HG03280 (cell line): ENCODE measurements around the gene ATP10A.

Source experiments
- ATAC-seq: cut with Tn5 transposase; IDR thresholded peaks from one replicate; pipeline ENCODE4 v1.9.1; 2021; ENCODE audit warnings: mild to moderate bottlenecking, moderate library complexity; ENCODE audit not compliant: unreplicated experiment

The ATP10A gene

GRCh38 chr15:25687276-25687675 is 175.9 kb downstream of the ATP10A start:
- ATAC-seq, result no peak

- ATAC-seq, result no peak
Observed at GRCh38 chr15:25686780-25687179, 176.3 kb downstream of the ATP10A start.

DNA sequence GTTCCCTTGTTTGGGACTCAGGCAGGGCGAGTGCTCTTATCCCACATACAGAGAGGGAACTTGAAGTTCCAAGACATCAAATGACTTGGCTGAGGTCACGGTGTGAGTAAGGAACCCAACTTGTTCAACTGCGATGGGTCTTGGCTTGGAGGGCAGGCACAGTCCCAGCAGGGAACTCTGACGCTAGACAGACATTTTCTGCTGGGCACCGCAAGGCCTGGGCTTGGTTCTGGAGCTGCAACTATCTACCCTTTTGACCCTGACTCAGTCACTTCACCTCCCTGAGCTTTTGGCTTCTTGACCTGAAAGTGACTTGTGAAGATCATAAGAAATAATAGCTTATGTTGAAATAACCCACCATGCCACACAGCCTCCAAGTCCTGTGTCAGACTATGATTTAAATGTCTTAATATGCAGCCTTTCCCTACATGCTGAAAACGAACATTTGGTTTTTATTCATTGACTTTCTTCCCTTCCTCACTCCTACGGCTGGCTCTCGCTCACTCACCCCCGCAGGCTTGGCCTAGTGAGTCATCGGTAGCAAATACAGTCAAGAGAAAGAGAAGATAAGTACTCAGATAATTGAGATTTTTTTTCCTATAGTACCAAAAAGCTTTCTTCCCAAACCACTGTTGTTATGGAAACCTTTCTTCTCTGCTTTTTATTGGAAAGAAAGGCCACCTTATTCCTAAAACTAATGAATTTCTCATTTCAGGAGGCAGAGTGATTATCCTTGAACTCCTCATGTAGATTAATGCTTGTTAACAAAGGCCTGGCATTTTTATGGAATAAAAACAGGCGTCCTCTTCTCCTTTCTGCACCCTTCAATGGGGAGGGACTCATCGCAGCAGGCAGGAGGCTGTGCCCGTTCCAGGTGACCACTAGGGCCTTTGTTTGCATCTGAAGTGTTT is 178.4 kb downstream of the ATP10A start:
- no peak for ATAC-seq

DNA sequence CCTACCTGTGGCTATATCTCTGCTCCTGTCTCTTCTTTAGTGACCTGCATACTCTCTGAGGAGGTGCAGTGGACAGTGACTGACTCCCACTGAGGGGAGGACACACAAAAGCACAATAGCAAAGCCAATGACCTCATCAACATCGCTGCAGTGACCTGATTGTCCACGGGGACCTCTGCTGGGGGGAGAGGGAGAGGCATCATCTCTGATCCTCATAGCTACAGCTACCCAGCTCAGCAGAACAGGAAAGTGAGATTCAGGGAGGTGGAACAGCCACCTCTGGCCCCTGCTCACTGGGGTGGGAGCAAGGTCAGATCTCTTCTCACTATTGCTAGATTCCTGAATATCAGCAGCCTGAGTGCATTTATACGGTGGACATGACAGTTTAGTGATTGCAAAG is 179.2 kb downstream of the ATP10A start:
- ATAC-seq, result no peak

GRCh38 chr15:25683415-25683814 is 179.7 kb downstream of the ATP10A start:
- ATAC-seq, result no peak

- ATAC-seq, result no peak
Observed at GRCh38 chr15:25682340-25682739, 180.8 kb downstream of the ATP10A start.

DNA sequence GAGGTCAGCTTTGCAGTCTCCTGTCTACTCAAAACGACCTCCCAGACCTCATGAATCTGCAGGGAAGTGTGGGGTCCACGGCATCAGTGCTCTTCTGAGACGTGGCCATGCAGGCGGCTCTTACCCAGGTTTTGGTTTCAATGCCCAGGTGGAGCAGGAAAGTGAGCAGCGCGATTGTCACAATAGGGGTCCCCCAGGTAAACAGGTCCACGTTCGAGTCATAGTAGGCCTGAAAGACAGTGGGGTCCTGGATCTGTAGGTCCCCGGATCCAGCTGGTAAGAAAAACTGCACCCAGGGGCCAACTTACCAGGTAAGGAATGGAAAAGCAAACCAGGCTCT is 182.5 kb downstream of the ATP10A start:
- no peak for ATAC-seq

- no peak for ATAC-seq
Observed at GRCh38 chr15:25679964-25680685, 183.0 kb downstream of the ATP10A start.

GRCh38 chr15:25679492-25679891 is 183.6 kb downstream of the ATP10A start:
- ATAC-seq, result no peak

DNA sequence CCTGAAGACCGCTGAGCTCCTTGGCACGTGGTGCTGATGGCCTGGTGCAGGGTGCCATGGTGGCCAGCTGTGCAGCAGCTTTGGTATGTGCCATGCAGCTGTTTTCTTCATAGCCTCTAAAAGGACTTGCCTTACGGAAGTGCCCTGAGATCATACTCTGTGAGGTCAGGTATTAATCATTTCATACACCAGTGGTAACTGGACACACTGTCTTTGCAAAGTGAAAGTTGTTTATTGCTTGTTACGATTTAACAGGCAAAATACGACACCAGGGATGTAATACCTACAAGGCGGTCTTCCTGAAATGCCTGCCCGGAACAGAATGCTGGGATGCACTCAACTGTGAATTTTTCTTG is 184.6 kb downstream of the ATP10A start:
- ATAC-seq, result no peak

DNA sequence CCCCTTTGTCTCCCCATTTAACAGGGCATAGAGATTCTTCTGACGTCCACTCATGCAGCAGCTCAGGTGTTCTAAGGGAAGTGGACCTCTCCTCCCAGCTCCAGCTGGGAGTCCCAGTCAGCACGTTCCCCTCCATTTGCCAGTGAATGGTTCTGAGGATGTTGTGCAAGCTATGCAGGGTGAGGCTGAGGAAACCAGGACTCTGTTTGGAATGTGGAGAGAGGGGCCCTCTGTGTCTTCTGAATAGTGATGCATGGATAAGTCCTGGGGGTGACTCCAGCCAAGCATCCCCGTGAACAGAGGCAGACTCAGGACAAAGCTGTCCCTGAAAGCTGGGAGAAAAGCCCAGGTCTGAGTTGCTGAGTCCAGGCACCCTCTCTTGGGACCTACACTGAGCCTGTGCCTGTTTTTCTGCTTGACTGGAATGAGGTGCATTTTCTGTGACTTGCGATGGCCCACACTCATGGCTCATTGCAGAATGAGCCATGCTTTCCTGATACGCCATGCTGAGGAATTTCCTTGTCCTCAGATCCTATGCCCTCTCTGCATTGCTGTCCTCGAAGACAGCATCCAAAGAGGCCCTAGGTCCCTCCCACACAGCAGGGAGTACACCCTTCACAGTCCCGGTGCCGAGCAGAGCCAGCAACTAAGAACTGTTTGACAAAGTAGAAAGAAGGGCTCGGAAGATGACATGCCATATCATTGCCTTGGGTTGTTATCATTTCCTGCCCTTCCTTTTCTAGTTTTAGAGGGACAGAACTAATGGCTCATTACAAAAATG is 185.2 kb downstream of the ATP10A start:
- no peak for ATAC-seq

- ATAC-seq, result no peak
Observed at GRCh38 chr15:25676070-25676469, 187.1 kb downstream of the ATP10A start.

DNA sequence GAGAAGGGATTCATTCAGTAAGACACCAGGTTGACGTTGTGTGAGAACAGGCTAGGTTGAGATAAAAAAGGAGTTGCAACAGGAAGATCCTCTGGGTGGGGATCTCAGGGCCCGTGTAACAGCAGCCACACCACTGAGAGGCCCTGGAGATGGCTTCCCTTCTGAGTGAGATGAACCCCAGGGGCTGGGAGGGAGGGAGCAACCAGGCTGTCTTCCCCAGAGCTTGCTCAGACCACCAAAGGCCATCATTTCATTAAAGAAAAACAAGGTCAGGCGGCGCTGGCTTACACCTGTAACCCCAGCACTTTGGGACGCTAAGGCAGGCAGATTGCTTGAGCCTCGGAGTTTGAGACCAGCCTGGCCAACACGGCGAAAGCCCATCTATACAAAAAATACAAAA is 187.7 kb downstream of the ATP10A start:
- ATAC-seq, result no peak

- no peak for ATAC-seq
Observed at GRCh38 chr15:25674913-25675312, 188.2 kb downstream of the ATP10A start.

DNA sequence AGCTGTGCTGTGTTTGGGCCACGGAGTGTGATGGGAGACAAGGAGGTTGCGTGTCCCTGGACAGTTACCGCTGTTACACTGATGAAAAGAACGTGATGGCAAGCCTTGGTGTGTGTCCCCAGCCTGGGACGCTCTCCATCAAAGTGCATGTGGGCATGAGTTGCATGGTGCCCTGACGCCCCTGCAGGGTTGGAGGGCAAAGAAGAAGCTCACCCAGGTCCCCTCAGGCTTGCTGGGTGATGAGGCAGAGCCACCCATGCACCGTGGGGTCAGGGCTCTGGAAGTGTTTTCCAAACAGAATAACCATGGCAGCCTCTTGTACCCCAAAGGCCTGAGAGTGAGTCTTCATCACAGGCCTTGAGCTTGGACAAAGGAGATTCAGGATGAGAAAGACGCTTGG is 189.2 kb downstream of the ATP10A start:
- no peak for ATAC-seq

DNA sequence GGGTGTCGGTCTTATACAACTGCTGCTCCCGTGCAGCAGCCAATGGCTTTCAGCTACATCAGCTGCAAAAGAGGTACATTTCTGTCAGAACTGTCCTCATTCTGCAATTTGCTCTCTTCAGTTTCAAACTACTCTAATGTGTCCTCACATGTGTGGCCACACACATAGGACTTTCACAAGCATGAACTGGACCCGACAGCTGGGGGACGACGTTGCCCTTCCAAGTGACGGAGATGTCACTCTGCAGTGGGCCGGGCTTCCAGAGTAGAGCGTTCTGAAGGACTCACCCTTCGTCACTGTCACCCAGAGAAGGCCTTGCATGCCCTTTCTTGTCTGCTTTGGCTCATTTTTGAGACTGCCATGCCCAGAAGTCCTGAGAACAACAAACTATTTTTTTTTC is 189.8 kb downstream of the ATP10A start:
- no peak for ATAC-seq

GRCh38 chr15:25671132-25671531 is 192.0 kb downstream of the ATP10A start:
- no peak for ATAC-seq

DNA sequence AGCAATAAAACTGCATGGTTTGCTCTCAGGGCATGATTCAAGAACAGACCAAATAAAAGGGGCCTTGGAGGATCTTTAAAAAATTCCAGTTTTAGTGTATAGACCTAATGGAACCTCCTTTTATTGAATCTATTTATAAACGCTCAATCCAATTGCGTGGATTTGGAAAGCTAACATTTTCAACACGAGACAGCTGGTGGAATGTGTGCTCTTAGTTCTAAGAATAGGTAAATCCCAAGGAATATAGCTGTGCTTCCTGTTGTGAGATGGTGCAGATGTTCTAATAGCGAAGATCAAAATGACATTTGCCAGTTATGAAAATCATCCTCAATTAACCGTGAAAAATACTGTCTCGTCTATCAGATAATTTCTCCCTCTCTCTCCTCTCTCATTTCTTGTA is 192.5 kb downstream of the ATP10A start:
- ATAC-seq, result no peak

DNA sequence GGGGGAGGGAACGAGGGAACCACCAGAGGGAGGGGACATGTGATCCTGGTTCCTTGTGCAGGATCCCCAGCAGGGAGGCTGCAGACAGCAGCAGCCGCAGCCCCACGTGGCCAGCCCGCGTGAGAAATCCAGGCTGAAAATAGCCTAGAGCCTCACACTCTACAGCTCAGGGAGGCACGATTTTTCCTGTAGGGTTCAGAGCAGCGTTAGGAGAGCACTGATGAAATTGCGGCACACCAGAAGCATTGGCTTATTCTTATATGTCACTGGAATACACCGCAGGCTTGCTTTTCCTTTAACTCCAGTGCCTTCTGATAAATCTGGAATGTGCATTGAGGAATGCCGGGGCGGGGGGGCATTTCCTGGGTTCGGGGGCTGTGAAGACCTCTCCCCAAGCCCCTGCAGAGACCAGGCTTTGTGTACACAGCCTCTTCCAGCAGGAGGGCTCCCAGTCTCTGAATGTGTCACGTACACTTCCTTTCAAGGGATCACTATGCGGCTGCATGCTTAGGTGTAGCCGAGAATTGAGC is 193.0 kb downstream of the ATP10A start:
- no peak for ATAC-seq

GRCh38 chr15:25668901-25669300 is 194.2 kb downstream of the ATP10A start:
- ATAC-seq, result no peak

DNA sequence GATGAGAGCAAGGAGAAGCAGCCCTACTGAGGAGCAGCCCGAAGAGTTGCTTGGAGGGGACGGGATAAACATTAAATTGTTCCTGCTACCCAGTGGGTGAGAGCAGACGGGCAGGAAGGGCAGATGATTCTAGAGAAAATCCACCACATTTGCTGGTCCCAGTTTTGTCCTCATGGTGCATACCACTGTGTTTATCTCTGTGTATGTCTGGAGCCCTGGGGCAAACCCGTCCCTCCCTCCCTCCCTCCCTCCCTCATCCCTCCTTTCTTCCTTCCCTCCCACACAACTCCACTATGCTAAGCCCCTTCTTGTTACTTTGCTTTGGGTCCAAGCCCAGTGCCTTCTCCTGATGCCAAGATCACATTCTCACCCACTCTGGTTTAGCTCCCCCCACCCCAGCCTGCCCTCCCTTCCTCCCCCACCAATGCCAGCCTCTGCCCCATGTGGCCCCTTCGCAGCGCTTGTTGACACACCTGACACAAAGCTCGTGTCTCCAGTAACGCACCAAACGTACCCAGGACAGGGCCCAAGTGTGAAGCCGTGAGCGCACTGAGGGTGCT is 194.8 kb downstream of the ATP10A start:
- ATAC-seq, result no peak
